ENCODE measurements around the gene POLR2J2. TPM values are rescaled to one million over a fixed set of nuclear protein-coding genes. Genes with fewer than 3 reads are reported as not detected.
"Not testable (repeated sequence)": the region's sequence is repeated elsewhere in the genome, so short reads cannot be mapped to it uniquely, and the experiment has no call there.

POLR2J2 gene
- total RNA-seq, 4 donors from 2014 or later = 0.22 to 7.3 (median 2.8) TPM

- H3K4me1 ChIP-seq; H3K9me3 ChIP-seq; H3K36me3 ChIP-seq; DNase-seq (ENCODE audit: low spot score in 2 of 2); H3K27me3 ChIP-seq: not testable (repeated sequence)
- Histone ChIP-seq H3K4me3 (peak overlapping the region in 2 of 4 donors; percentile 13 to 44), H3K27ac (peak overlapping the region in 1 of 4 donors; percentile 47)
- WGBS, 2 donors = no CpG with 5 or more reads among the region's 74 CpGs
These were observed 18.2 kb upstream of the POLR2J2 start for GRCh38 chr7:102689436-102690282.

GRCh38 chr7:102688299-102689036 is 17.0 kb upstream of the POLR2J2 start:
- H3K27ac ChIP-seq; H3K27me3 ChIP-seq; H3K4me1 ChIP-seq; H3K4me3 ChIP-seq; H3K9me3 ChIP-seq; H3K36me3 ChIP-seq; DNase-seq (ENCODE audit: low spot score in 2 of 2): not testable (repeated sequence)
- WGBS, 2 donors = no CpG with 5 or more reads among the region's 37 CpGs

- WGBS, 2 donors = no CpG with 5 or more reads among the region's 5 CpGs
- H3K27me3 ChIP-seq; DNase-seq (ENCODE audit: low spot score in 2 of 2): not testable (repeated sequence)
These were observed 11.1 kb upstream of the POLR2J2 start for GRCh38 chr7:102682560-102682959.

GRCh38 chr7:102680780-102681179 is 9.3 kb upstream of the POLR2J2 start:
- not testable (repeated sequence) for H3K36me3 ChIP-seq; H3K4me1 ChIP-seq; H3K9me3 ChIP-seq; H3K27me3 ChIP-seq; H3K27ac ChIP-seq; DNase-seq (ENCODE audit: low spot score in 2 of 2); H3K4me3 ChIP-seq
- WGBS, 2 donors = no CpG with 5 or more reads among the region's 5 CpGs

More at GRCh38 chr7:102682560-102682959, 11.1 kb upstream of the POLR2J2 start:
- not testable (repeated sequence) for H3K4me1 ChIP-seq, H3K9me3 ChIP-seq, H3K36me3 ChIP-seq, H3K27ac ChIP-seq, H3K4me3 ChIP-seq

- not testable (repeated sequence) for H3K4me3 ChIP-seq; H3K27me3 ChIP-seq; H3K36me3 ChIP-seq; H3K9me3 ChIP-seq; H3K4me1 ChIP-seq; DNase-seq (ENCODE audit: low spot score in 2 of 2); H3K27ac ChIP-seq
- WGBS, 2 donors = 57% methylated on average over 1 of the region's 2 CpGs; no CpG with 5 or more reads in 1 of the 2 donors
These were observed 4.1 kb upstream of the POLR2J2 start for GRCh38 chr7:102675545-102675944.

- no CpG with 5 or more reads among the region's 9 CpGs for WGBS, 2 donors
- not testable (repeated sequence) for H3K4me3 ChIP-seq
These were observed 2.1 kb upstream of the POLR2J2 start for GRCh38 chr7:102673447-102674067.

GRCh38 chr7:102671956-102672307 is 469 bp upstream of the POLR2J2 start:
- not testable (repeated sequence) for DNase-seq (ENCODE audit: low spot score in 2 of 2); H3K36me3 ChIP-seq; H3K9me3 ChIP-seq; H3K27ac ChIP-seq; H3K27me3 ChIP-seq; H3K4me1 ChIP-seq
- peak overlapping the region in 1 of 4 donors; percentile 52 for H3K4me3 ChIP-seq
- no CpG with 5 or more reads among the region's 9 CpGs for WGBS, 2 donors

More at GRCh38 chr7:102673447-102674067, 2.1 kb upstream of the POLR2J2 start:
- H3K27me3 ChIP-seq; H3K36me3 ChIP-seq; H3K27ac ChIP-seq; H3K9me3 ChIP-seq; H3K4me1 ChIP-seq; DNase-seq (ENCODE audit: low spot score in 2 of 2): not testable (repeated sequence)

GRCh38 chr7:102667523-102667922 is 3.9 kb downstream of the POLR2J2 start:
- not testable (repeated sequence) for H3K36me3 ChIP-seq; H3K27me3 ChIP-seq; H3K4me3 ChIP-seq; DNase-seq (ENCODE audit: low spot score in 2 of 2); H3K9me3 ChIP-seq; H3K4me1 ChIP-seq; H3K27ac ChIP-seq
- no CpG with 5 or more reads among the region's 14 CpGs for WGBS, 2 donors

GRCh38 chr7:102666850-102667249 is 4.6 kb downstream of the POLR2J2 start:
- not testable (repeated sequence) for H3K27me3 ChIP-seq; H3K4me3 ChIP-seq; H3K27ac ChIP-seq; H3K9me3 ChIP-seq; H3K36me3 ChIP-seq; DNase-seq (ENCODE audit: low spot score in 2 of 2); H3K4me1 ChIP-seq
- no CpG with 5 or more reads among the region's 16 CpGs for WGBS, 2 donors

- not testable (repeated sequence) for H3K9me3 ChIP-seq; H3K27me3 ChIP-seq; H3K4me1 ChIP-seq; H3K27ac ChIP-seq; H3K4me3 ChIP-seq; DNase-seq (ENCODE audit: low spot score in 2 of 2); H3K36me3 ChIP-seq
- 77 to 82% methylated on average over 8 of the region's 11 CpGs for WGBS, 2 donors
These were observed 6.7 kb downstream of the POLR2J2 start for GRCh38 chr7:102664765-102665164.

GRCh38 chr7:102649924-102650323 is 21.5 kb downstream of the POLR2J2 start, which contains the start of gene SPDYE2B:
Gene SPDYE2B, plus strand, starts transcription at chr7:102650319. Its CDS starts 2,030 bp downstream, at chr7:102652349.
- not testable (repeated sequence) for H3K27me3 ChIP-seq; H3K4me1 ChIP-seq; H3K36me3 ChIP-seq; H3K27ac ChIP-seq; H3K9me3 ChIP-seq; H3K4me3 ChIP-seq; DNase-seq (ENCODE audit: low spot score in 2 of 2)
- no CpG with 5 or more reads among the region's 4 CpGs for WGBS, 2 donors

- H3K36me3 ChIP-seq; DNase-seq (ENCODE audit: low spot score in 2 of 2); H3K9me3 ChIP-seq; H3K27me3 ChIP-seq; H3K4me1 ChIP-seq; H3K4me3 ChIP-seq; H3K27ac ChIP-seq: not testable (repeated sequence)
- 98 to 99% methylated on average over 6 to 7 of the region's 7 CpGs for WGBS, 2 donors
These were observed 23.6 kb downstream of the POLR2J2 start for GRCh38 chr7:102647813-102648212.

GRCh38 chr7:102643404-102643803 is 28.1 kb downstream of the POLR2J2 start:
- H3K9me3 ChIP-seq; DNase-seq (ENCODE audit: low spot score in 2 of 2); H3K27ac ChIP-seq; H3K4me1 ChIP-seq; H3K36me3 ChIP-seq; H3K4me3 ChIP-seq; H3K27me3 ChIP-seq: not testable (repeated sequence)
- no CpG with 5 or more reads among the region's 1 CpG for WGBS, 2 donors

Data from tibial nerve (tissue), 4 donors.